ENCODE results near the gene PPAN.

DNA sequence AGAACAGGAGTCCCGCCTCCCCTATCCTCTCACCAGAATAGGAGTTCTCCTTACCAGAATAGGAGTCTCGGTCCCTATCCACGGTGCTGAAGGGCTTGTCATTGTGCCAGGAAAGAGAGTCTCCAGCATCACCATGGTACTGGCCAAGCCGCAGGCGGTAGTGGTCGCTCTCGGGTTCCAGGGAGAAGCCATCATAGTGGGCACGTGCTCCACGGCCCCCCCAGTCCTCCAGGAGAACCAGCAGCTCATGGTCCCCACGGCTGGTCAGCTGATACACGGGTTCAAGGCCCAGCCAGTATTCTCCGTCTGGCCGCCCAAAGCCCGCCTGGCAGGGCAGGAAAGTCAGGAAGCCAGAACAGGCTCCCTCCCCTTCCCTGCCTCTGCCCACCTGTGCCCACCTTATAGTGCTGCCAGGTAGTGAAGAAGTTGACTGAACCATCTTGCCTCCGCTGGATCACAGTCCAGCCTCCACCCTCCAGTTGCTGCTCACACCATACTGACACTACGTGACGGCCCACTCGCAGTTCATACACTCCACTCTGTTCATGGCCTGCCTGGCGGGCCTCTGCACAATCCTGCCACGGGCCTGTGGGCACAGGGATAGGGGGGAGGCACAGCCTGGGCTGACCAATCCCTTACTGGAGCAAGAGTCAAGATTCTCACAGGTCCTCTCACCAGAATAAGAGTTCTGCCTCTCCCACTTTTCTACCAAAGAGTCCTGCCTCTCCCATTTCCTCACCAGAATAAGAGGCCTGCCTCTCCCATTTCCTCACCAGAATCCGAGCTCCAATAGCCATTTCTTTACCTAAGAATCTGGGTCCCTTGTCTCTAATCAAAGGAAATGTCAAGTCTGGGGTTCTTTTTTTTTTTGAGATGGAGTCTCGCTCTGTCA lies 12.6 kb upstream of the PPAN start:
- TF ChIP-seq, protein P1, sequence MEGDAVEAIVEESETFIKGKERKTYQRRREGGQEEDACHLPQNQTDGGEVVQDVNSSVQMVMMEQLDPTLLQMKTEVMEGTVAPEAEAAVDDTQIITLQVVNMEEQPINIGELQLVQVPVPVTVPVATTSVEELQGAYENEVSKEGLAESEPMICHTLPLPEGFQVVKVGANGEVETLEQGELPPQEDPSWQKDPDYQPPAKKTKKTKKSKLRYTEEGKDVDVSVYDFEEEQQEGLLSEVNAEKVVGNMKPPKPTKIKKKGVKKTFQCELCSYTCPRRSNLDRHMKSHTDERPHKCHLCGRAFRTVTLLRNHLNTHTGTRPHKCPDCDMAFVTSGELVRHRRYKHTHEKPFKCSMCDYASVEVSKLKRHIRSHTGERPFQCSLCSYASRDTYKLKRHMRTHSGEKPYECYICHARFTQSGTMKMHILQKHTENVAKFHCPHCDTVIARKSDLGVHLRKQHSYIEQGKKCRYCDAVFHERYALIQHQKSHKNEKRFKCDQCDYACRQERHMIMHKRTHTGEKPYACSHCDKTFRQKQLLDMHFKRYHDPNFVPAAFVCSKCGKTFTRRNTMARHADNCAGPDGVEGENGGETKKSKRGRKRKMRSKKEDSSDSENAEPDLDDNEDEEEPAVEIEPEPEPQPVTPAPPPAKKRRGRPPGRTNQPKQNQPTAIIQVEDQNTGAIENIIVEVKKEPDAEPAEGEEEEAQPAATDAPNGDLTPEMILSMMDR (IDR thresholded peaks at IDR 0.05): no peak
- TF ChIP-seq POLR2A (IDR thresholded peaks at IDR 0.05) (no peak), EP300 (IDR thresholded peaks at IDR 0.05) (no peak)

Data from tibial nerve (tissue), 4 donors.